Vagina (tissue), 2 donors: Measurements from ENCODE around the gene PKD1.

ENCODE experiments used
- POLR2A ChIP-seq, 2 donors: fragments of 450-650 bp; IDR thresholded peaks; one replicate each; pipeline ENCODE4 v1.6.1; 2017; ENCODE audit warnings: antibody characterized with exemption in 2 of 2, mild to moderate bottlenecking in 2 of 2, moderate library complexity in 2 of 2
- TF ChIP-seq, protein P1 (sequence below), 3 experiments: fragments of 450-650 bp in 2 of 3; fragments of 200-600 bp in 1 of 3; sonication (generic) in 1 of 3; IDR thresholded peaks; one replicate each; pipeline ENCODE4 v1.5.1; 2017 to 2019; ENCODE audit warnings: antibody characterized with exemption in 3 of 3, mild to moderate bottlenecking in 2 of 3, moderate library complexity in 2 of 3

DNA sequence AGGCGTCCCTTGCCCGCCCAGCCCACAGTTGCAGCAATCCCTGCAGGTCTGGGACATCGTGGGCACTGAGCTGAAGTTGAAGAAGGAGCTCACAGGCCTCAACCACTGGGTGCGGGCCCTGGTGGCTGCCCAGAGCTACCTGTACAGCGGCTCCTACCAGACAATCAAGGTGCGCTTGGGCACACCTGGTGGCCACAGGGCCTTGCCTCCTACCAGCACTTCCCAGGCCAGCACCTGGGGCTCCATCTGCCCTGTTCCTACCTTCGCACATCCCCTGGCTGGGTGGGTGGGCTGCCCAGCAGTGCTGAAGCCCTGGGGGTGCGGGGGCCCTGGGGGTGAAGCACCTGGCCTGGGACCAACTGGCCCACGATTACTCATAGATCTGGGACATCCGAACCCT, 39.8 kb upstream of the PKD1 start:
- TF ChIP-seq, protein P1, sequence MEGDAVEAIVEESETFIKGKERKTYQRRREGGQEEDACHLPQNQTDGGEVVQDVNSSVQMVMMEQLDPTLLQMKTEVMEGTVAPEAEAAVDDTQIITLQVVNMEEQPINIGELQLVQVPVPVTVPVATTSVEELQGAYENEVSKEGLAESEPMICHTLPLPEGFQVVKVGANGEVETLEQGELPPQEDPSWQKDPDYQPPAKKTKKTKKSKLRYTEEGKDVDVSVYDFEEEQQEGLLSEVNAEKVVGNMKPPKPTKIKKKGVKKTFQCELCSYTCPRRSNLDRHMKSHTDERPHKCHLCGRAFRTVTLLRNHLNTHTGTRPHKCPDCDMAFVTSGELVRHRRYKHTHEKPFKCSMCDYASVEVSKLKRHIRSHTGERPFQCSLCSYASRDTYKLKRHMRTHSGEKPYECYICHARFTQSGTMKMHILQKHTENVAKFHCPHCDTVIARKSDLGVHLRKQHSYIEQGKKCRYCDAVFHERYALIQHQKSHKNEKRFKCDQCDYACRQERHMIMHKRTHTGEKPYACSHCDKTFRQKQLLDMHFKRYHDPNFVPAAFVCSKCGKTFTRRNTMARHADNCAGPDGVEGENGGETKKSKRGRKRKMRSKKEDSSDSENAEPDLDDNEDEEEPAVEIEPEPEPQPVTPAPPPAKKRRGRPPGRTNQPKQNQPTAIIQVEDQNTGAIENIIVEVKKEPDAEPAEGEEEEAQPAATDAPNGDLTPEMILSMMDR (IDR thresholded peaks at IDR 0.05), result no peak
- TF ChIP-seq POLR2A (IDR thresholded peaks at IDR 0.05), result no peak
